H54 (cell line): ENCODE measurements around the gene RSPH4A.
A peak's percentile ranks its signal among the peaks of the same experiment; 100 is the strongest.

Experiments
- DNase-seq: peaks from one replicate; pipeline ENCODE4 v3.0.0; 2011; ENCODE audit warnings: low spot score, mixed read lengths; ENCODE audit not compliant: insufficient read length
- FAIRE-seq: peaks from 3 replicates; lab custom pipeline; 2011; peaks lifted over from hg19 to GRCh38; lab: Jason Lieb, UNC
- POLR2A ChIP-seq: IDR thresholded peaks from 2 replicates; pipeline ENCODE4 v1.6.1; 2011; ENCODE audit warnings: low read depth, mild to moderate bottlenecking, low read length

RSPH4A gene

GRCh38 chr6:116615937-116616736 is at the start of gene RSPH4A:
TSS of gene RSPH4A (plus strand) at chr6:116616479. CDS start at chr6:116616624, 145 bp downstream.
- no peak; the same call in 1 of the 2 replicates for TF ChIP-seq POLR2A
- DNase-seq (peak; percentile 56), FAIRE-seq (peak; percentile 91)

DNA sequence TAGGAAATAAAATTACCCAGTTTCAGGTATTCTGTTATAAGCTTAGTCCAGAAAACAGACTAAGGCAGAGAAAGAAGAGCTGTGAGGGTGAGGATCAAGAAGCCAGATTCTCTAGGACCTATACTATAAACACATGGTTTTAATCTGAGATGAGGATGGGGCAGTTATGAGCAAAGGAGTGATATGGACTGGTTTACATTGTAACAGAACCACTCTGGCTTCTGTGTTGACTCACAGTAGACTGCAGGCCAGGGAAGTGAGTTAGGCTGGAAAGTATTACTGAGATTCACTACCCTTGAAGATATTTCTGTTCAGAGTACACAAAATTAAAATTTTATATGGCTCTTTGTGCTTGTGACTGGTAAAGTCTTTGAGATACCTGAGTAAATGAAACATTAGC is 48.2 kb upstream of the RSPH4A start:
- no peak for DNase-seq
- TF ChIP-seq POLR2A = no peak
- FAIRE-seq = no peak

GRCh38 chr6:116568821-116569755 is 47.2 kb upstream of the RSPH4A start:
- DNase-seq = no peak
- no peak for FAIRE-seq
- no peak for TF ChIP-seq POLR2A

DNA sequence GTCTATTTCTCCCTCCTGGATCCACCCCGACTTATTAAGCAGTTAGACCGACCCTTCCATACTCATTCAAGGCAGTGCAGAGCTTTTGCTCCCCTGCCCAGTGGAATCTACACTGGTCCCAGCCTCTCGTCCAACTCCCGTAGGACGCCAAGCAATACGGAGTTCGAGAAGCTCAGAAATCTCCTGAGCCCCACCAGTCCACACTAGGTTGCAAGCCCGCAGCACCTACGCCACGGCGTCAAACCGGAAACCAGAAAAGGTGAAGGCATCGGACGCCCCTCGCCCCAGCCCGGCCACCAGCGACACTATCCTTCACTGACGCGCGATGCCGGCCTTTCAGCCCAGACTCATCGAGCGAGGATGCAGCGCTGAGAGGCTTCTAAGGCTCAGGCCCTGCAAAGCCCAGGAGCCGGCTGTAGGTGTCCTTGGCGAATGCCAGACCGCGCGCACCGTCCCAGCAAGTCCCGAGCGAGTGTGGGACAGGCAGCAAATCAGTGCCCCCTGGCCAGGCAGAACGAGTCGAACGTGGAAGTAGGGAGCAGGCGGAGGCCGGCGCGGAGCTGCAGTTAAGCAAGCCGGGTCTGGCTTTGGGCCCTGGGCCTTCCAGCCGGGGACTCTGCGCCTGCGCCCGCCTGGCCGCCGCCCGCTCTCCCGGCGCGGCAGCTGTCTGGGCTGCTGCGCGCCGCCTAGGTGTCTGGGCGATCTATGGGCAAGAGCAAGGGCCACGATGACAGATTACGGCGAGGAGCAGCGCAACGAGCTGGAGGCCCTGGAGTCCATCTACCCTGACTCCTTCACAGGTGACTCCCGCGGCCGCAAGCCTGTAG is 45.2 kb upstream of the RSPH4A start, which contains the start of gene RWDD1:
Gene RWDD1, plus strand, starts transcription at position 649 of the 827 bp plus-strand sequence. Its CDS starts 79 bp downstream, at position 728.
- peak; percentile 88 for TF ChIP-seq POLR2A
- DNase-seq (peak; percentile 67), FAIRE-seq (peak; percentile 62)

- no peak for TF ChIP-seq POLR2A
- DNase-seq (no peak), FAIRE-seq (no peak)
Observed at GRCh38 chr6:116571683-116572000, 44.6 kb upstream of the RSPH4A start.

DNA sequence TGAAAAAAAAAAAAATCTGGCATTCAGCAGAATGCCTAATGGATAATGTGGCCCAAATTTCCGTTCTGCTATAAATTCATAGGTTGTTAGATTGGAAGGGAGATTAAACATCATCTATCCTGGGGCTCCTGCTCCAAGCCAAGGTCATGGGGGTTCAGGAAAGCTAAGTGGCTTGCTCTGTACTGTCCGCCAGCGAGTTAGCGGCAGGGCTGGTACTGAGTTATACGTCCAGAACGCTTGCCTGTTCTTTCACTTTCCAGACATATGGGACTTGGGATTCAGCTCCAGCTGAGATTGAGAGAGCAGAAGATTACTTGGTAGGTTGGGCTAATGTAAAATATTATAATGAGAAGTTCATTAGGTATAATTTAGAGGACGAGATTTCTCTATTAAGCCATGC is 44.1 kb upstream of the RSPH4A start:
- FAIRE-seq (no peak), DNase-seq (no peak)
- TF ChIP-seq POLR2A = no peak

- DNase-seq (no peak), FAIRE-seq (no peak)
- TF ChIP-seq POLR2A = no peak
Observed at GRCh38 chr6:116575227-116575626, 41.1 kb upstream of the RSPH4A start.

DNA sequence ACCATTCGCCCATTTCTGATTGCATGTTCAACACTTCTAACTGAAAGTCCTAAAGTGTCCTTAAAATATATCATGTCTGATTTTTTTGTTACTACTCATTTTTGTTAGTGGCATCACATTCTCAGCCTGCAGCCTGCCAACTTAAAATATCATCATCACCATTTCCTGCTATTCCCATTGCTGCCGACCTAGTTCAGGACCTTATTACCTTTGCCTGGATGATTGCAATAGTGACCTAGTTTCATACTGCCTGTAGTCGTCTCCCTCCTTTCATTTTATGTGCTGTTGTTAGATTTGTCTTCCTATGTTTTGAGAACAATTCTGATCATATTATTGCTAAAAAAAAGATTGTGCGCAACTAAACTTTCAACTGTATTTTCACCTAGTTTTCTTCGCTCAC is 38.8 kb upstream of the RSPH4A start:
- DNase-seq = no peak
- TF ChIP-seq POLR2A = no peak
- FAIRE-seq = no peak

DNA sequence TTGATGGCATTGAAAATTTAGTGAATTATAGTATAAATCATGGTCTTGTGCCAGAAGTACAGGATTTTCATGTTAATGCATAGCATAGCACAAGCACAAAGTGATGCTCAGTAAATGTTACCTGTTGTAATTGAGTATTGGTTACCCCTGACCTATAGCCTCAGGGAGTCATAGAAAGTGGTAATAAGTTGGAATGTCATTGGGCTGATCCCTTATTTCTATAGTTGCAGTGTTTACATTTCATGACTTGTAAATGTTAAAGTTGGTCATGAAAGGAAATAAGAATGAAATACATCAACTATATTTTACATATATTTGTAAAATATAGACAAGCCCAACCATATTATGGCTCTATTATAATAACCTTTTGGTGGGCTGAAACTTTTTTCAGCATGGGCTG is 37.9 kb upstream of the RSPH4A start:
- FAIRE-seq = no peak
- no peak for TF ChIP-seq POLR2A

GRCh38 chr6:116579143-116579542 is 37.1 kb upstream of the RSPH4A start:
- FAIRE-seq (no peak), DNase-seq (no peak)
- TF ChIP-seq POLR2A = no peak

More for the DNA sequence above, 37.9 kb upstream of the RSPH4A start:
- no peak for DNase-seq

DNA sequence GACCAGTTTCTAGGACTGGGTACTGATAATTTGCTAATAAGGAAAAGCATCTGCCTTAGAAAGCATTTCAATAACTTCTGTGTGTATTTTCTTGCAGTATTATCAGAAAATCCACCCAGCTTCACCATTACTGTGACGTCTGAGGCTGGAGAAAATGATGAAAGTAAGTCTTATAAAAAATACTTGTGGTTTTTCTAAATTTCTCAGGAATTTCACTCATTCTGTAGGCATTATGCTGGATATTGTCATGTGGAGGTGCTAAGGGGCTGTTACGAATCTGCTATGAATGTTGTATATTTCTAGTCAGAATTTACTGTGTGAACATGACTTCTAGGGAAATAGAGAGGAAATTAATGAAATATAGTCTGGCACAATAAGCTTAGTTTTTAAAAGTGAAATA is 36.1 kb upstream of the RSPH4A start:
- DNase-seq (no peak), FAIRE-seq (no peak)
- no peak for TF ChIP-seq POLR2A

GRCh38 chr6:116586276-116586675 is 30.0 kb upstream of the RSPH4A start:
- FAIRE-seq = no peak
- TF ChIP-seq POLR2A = no peak

DNA sequence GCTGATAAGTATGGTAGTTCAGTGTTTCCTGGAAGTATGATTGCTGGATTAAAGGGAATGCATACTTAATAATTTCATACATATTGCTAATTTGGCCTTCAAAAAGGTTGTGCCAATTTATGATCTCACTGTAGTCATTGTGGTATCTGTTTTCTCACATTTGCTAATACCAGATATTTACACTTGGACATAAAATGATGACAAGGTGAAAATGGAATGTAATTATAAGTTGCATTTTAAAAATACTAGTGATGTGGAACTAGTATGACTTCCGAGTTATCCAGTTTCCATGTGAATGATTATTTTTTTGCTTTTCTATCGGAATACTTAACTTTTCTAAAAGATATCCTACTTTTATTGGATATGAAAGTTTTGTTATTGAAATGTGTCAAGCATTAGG is 29.5 kb upstream of the RSPH4A start:
- TF ChIP-seq POLR2A = no peak
- no peak for DNase-seq
- no peak for FAIRE-seq

More at GRCh38 chr6:116586276-116586675, 30.0 kb upstream of the RSPH4A start:
- no peak for DNase-seq

DNA sequence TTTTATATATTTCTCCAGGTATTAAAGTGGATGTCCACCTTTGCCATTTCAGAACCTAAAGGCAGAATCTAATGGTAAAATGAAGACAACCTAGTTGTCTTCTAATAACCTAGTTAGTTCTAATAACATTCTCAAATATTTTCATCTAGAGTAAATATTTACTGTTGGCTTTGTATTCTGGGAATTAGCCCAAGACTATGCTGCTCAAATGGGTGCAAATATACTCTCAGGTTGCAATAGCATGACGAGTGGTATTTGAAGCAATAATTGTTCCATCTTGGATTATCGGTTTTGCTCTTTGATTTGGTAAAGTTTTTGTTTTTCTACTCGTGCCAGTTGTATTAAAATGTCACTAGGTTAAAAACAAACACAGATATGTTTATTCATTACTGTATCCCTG is 21.0 kb upstream of the RSPH4A start:
- no peak for TF ChIP-seq POLR2A
- FAIRE-seq (no peak), DNase-seq (no peak)
